CD14-positive monocyte (primary cell): Measurements from ENCODE around the gene CNST. TPM values are rescaled to one million over a fixed set of nuclear protein-coding genes. Genes with fewer than 3 reads are reported as not detected.

ENCODE experiments used
- DNase-seq, 3 donors: peaks; one replicate each; pipeline ENCODE4 v3.0.0-alpha.2; 2011 to 2022
- H2AFZ ChIP-seq: 2 replicates; pipeline ENCODE4 v1.6.0; 2012; ENCODE audit warnings: mild to moderate bottlenecking, low read depth, low read length, inconsistent platforms; ENCODE audit not compliant: insufficient read depth, poor library complexity, severe bottlenecking
- H3K27ac ChIP-seq, 2 donors: 1 replicate in 1 of 2; 2 replicates in 1 of 2; pipeline ENCODE4 v1.5.1; 2012 to 2013; ENCODE audit warnings: low read length in 2 of 2, control low read depth in 1 of 2, inconsistent platforms in 1 of 2, low read depth in 1 of 2, mild to moderate bottlenecking in 1 of 2
- H3K27me3 ChIP-seq, 2 donors: one replicate each; pipeline versions ENCODE4 v1.6.0 to v1.6.1; 2011 to 2013; ENCODE audit warnings: low read length in 2 of 2; ENCODE audit not compliant: control insufficient read depth in 2 of 2, insufficient read depth in 2 of 2
- H3K36me3 ChIP-seq, 2 donors: replicated peaks in 1 of 2; 1 replicate in 1 of 2; 2 replicates in 1 of 2; pipeline versions ENCODE4 v1.5.1 to v1.6.1; 2012 to 2013; ENCODE audit warnings: low read length in 2 of 2, control low read depth in 1 of 2, inconsistent platforms in 1 of 2, mild to moderate bottlenecking in 1 of 2; ENCODE audit not compliant: insufficient read depth in 2 of 2, control insufficient read depth in 1 of 2
- H3K4me1 ChIP-seq, 2 donors: 1 replicate in 1 of 2; 2 replicates in 1 of 2; pipeline versions ENCODE4 v1.5.1 to v1.6.1; 2012 to 2013; ENCODE audit warnings: low read length in 2 of 2, control low read depth in 1 of 2, inconsistent platforms in 1 of 2, mild to moderate bottlenecking in 1 of 2, moderate library complexity in 1 of 2; ENCODE audit not compliant: insufficient read depth in 2 of 2, control insufficient read depth in 1 of 2
- H3K4me2 ChIP-seq: replicated peaks from 2 replicates; pipeline ENCODE3; 2012; ENCODE audit warnings: low read length, moderate library complexity, mild to moderate bottlenecking; ENCODE audit not compliant: poor library complexity, severe bottlenecking; ENCODE audit errors: extremely low read depth
- H3K4me3 ChIP-seq, 3 experiments: fragments of 200-600 bp in 1 of 3; sonication (generic) in 1 of 3; replicated peaks in 1 of 3; 1 replicate in 2 of 3; 2 replicates in 1 of 3; pipeline ENCODE4 v1.5.1; 2011 to 2013; ENCODE audit warnings: low read length in 3 of 3, mild to moderate bottlenecking in 3 of 3, control low read depth in 2 of 3, low read depth in 2 of 3, inconsistent platforms in 1 of 3, moderate library complexity in 1 of 3
- H3K79me2 ChIP-seq: 2 replicates; pipeline ENCODE4 v1.6.0; 2012; ENCODE audit warnings: mild to moderate bottlenecking, control low read depth, inconsistent platforms, low read length, moderate library complexity; ENCODE audit not compliant: insufficient read depth
- H3K9ac ChIP-seq: 2 replicates; pipeline ENCODE4 v1.6.0; 2017; ENCODE audit warnings: low read length, mild to moderate bottlenecking; ENCODE audit not compliant: insufficient read depth, poor library complexity, severe bottlenecking
- H3K9me3 ChIP-seq, 2 donors: replicated peaks in 1 of 2; 1 replicate in 1 of 2; 2 replicates in 1 of 2; pipeline versions ENCODE4 v1.5.1 to v1.6.1; 2012 to 2013; ENCODE audit warnings: low read length in 2 of 2, control low read depth in 1 of 2; ENCODE audit not compliant: control insufficient read depth in 1 of 2, insufficient read depth in 1 of 2
- H4K20me1 ChIP-seq: 2 replicates; pipeline ENCODE4 v1.6.0; 2012; ENCODE audit warnings: mild to moderate bottlenecking, low read length, control low read depth, moderate library complexity; ENCODE audit not compliant: insufficient read depth
- H3K27ac Mint-ChIP-seq, 7 donors: one replicate each; pipeline ENCODE4 v1.8.0; 2020; ENCODE audit warnings: mild to moderate bottlenecking in 7 of 7, mixed read lengths in 7 of 7, moderate library complexity in 6 of 7, inconsistent platforms in 2 of 7
- H3K27me3 Mint-ChIP-seq, 3 donors: one replicate each; pipeline ENCODE4 v1.8.0; 2021 to 2022; ENCODE audit warnings: low read depth in 3 of 3, mild to moderate bottlenecking in 3 of 3, mixed read lengths in 3 of 3, moderate library complexity in 3 of 3, inconsistent platforms in 1 of 3
- H3K36me3 Mint-ChIP-seq, 2 donors: one replicate each; pipeline ENCODE4 v1.8.0; 2020; ENCODE audit warnings: mixed read lengths in 2 of 2, inconsistent platforms in 1 of 2, mild to moderate bottlenecking in 1 of 2
- H3K4me1 Mint-ChIP-seq: one replicate; pipeline ENCODE4 v1.8.0; 2020; ENCODE audit warnings: mild to moderate bottlenecking, mixed read lengths
- H3K4me3 Mint-ChIP-seq, 2 donors: one replicate each; pipeline ENCODE4 v1.8.0; 2020; ENCODE audit warnings: mild to moderate bottlenecking in 2 of 2, mixed read lengths in 2 of 2, moderate library complexity in 1 of 2
- H3K9me3 Mint-ChIP-seq, 7 donors: one replicate each; pipeline ENCODE4 v1.8.0; 2020 to 2022; ENCODE audit warnings: mixed read lengths in 7 of 7, mild to moderate bottlenecking in 6 of 7, moderate library complexity in 6 of 7, inconsistent platforms in 2 of 7
- WGBS: methylation state at CpG from one replicate; pipeline ENCODE4 v1.1.5; 2013; ENCODE audit warnings: missing lambda C conversion rate; ENCODE audit not compliant: insufficient coverage; 5-methylcytosine and 5-hydroxymethylcytosine counted together
- intact Hi-C, 2 donors: fragments of 100-400 bp; cut with micrococcal nuclease; formaldehyde crosslinking; loops; one replicate each; pipeline versions ENCODE4 v1.15.0 to v1.15.1; 2023
- polyA plus RNA-seq, 3 donors: library from polyadenylated mRNA; depleted of rRNA in 1 of 3; unstranded in 2 of 3; stranded (reverse) in 1 of 3; fragments of 300-500 nt in 2 of 3; fragments of >200 nt in 1 of 3; fragmentation: Illumina TruSeq in 2 of 3; gene quantifications; 1 replicate in 2 of 3; 2 replicates in 1 of 3; pipeline ENCODE4 v1.2.3, GENCODE V29; 2012 to 2021
- TF ChIP-seq, protein P1 (sequence below): fragments of 200-600 bp; IDR thresholded peaks from one replicate; pipeline ENCODE4 v1.8.0; 2022; ENCODE audit warnings: antibody characterized with exemption, mild to moderate bottlenecking

The CNST gene
- polyA plus RNA-seq, 3 donors, result 11.0 to 14.1 (median 13.7) TPM

DNA sequence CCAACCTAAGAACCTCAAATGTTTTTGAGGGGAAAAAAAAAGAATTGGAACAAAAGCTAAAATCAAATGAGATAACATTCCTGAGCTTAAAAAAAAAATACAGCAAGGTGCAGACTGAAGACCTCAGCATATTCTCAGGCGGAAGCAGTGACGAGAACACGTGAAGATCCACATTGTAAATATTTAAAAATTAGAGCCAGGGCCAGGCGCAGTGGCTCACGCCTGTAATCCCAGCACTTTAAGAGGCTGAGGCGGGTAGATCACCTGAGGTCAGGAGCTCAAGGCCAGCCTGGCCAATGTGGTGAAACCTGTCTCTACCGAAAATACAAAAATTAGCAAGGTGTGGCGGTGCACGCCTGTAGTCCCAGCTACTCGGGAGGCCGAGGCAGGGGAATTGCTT lies 15.9 kb upstream of the CNST start:
- no peak overlapping the region for H3K27ac ChIP-seq
- H3K4me3 Mint-ChIP-seq, result no peak overlapping the region
- no peak overlapping the region for H3K4me3 ChIP-seq
- 75% methylated on average over 8 of the region's 11 CpGs for WGBS
- H2AFZ ChIP-seq, result no peak overlapping the region
- H3K4me1 Mint-ChIP-seq, result no peaks in the 10 kb centered on the region
- no peak for DNase-seq
- TF ChIP-seq, protein P1, sequence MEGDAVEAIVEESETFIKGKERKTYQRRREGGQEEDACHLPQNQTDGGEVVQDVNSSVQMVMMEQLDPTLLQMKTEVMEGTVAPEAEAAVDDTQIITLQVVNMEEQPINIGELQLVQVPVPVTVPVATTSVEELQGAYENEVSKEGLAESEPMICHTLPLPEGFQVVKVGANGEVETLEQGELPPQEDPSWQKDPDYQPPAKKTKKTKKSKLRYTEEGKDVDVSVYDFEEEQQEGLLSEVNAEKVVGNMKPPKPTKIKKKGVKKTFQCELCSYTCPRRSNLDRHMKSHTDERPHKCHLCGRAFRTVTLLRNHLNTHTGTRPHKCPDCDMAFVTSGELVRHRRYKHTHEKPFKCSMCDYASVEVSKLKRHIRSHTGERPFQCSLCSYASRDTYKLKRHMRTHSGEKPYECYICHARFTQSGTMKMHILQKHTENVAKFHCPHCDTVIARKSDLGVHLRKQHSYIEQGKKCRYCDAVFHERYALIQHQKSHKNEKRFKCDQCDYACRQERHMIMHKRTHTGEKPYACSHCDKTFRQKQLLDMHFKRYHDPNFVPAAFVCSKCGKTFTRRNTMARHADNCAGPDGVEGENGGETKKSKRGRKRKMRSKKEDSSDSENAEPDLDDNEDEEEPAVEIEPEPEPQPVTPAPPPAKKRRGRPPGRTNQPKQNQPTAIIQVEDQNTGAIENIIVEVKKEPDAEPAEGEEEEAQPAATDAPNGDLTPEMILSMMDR, result no peak
- H3K27me3 ChIP-seq, result no peaks in the 10 kb centered on the region
- H3K27ac Mint-ChIP-seq, result no peak overlapping the region
- H4K20me1 ChIP-seq, result no peaks in the 10 kb centered on the region
- H3K27me3 Mint-ChIP-seq, result peaks cover 0 to 1% (median 0%) of the 10 kb centered on the region in 3 donors
- H3K9ac ChIP-seq, result no peak overlapping the region
- H3K36me3 Mint-ChIP-seq, result peaks cover 69 to 91% of the 10 kb centered on the region in 2 donors
- peaks cover 66 to 93% of the 10 kb centered on the region in 2 donors for H3K36me3 ChIP-seq
- peaks cover 4% of the 10 kb centered on the region for H3K79me2 ChIP-seq
- H3K9me3 ChIP-seq, result no peaks in the 10 kb centered on the region
- intact Hi-C loops, result no loop called here
- H3K9me3 Mint-ChIP-seq, result peaks cover 0 to 2% (median 0%) of the 10 kb centered on the region in 7 donors
- no peaks in the 10 kb centered on the region for H3K4me1 ChIP-seq
- no peak overlapping the region for H3K4me2 ChIP-seq

DNA sequence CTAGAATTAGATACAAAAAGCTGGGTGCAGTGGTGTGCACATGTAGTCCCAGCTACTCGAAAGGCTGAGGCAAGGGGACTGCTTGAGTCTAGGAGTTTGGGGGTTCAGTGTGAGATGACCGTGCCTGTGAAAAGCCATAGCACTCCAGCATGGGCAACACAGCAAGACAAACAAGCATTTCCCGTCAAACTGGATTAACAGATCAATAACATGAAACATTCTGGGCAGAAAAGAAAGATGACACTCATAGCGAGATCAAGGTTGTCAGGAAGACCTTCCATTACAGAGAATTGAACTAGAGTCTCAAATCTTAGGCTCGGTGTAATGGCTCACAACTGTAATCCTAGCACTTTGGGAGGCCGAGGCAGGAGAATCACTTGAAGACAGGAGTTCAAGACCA lies 14.1 kb upstream of the CNST start:
- H4K20me1 ChIP-seq, result no peaks in the 10 kb centered on the region
- no peak overlapping the region for H2AFZ ChIP-seq
- Mint-ChIP-seq H3K36me3 (peaks cover 73 to 92% of the 10 kb centered on the region in 2 donors), H3K9me3 (peaks cover 0 to 2% (median 0%) of the 10 kb centered on the region in 7 donors), H3K4me3 (no peak overlapping the region), H3K4me1 (no peaks in the 10 kb centered on the region), H3K27me3 (peaks cover 0 to 1% (median 0%) of the 10 kb centered on the region in 3 donors), H3K27ac (no peak overlapping the region)
- 87% methylated on average over 2 of the region's 6 CpGs for WGBS
- TF ChIP-seq, protein P1, result no peak
- no peak overlapping the region for H3K4me3 ChIP-seq
- H3K9me3 ChIP-seq, result no peaks in the 10 kb centered on the region
- no peak overlapping the region for H3K9ac ChIP-seq
- no peak overlapping the region for H3K27ac ChIP-seq
- intact Hi-C loops, result no loop called here
- peaks cover 71 to 95% of the 10 kb centered on the region in 2 donors for H3K36me3 ChIP-seq
- DNase-seq, result no peak
- no peaks in the 10 kb centered on the region for H3K4me1 ChIP-seq
- H3K27me3 ChIP-seq, result no peaks in the 10 kb centered on the region
- peaks cover 4% of the 10 kb centered on the region for H3K79me2 ChIP-seq
- no peak overlapping the region for H3K4me2 ChIP-seq
